EH (cell line): ENCODE results near the gene CGGBP1.

Experiments used
- DNase-seq: peaks from one replicate; pipeline ENCODE4 v3.0.0-alpha.2; 2015; ENCODE audit warnings: low read depth

The CGGBP1 gene, protein sequence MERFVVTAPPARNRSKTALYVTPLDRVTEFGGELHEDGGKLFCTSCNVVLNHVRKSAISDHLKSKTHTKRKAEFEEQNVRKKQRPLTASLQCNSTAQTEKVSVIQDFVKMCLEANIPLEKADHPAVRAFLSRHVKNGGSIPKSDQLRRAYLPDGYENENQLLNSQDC

DNA sequence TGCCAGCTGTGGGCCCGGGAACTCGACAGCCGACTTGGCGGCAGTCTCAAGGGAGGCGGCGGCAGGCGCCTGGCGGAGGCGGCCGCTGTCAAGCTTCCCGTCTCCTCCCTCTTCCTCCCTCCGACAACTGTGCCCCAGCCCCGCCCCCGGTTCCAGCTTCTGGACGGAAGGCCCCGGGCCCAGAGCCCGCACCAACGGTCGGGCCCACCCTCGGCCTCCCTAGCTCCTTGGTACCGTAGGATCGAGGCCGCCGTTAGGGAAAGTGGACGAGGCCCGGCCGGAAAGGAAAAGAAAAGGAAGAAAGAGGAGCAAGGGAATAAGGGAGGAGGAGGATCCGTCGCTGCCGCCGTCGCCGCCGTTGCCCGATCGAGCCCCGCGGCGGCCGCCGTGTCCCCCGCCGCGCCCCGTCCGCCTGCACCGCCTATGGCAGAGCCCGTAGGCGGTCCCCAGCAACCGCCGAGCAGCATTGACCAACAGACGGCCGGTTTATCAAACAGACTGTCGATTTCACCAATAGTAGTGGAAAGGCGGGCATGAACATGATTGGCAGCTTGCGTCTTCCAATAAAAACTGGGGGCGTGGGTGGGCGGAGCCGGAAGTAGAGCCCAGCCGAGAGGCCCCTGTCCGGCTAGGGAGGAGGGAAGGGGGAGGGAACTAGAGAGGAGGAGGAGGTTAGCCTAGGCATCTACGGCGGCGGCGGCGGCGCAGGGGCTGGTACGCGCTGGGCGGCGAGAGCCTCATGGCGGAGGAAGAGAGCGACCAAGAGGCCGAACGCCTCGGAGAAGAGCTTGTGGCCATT lies at the start of gene CGGBP1, which contains the start of gene ZNF654:
Gene CGGBP1 (minus strand): TSS at position 425 of the 799 bp plus-strand sequence. CDS start 3,029 bp downstream, outside the sequence.
Gene ZNF654 (plus strand): TSS at position 675 of the 799 bp plus-strand sequence. CDS start 65 bp downstream, at position 740.
- DNase-seq = peak; percentile 99

DNA sequence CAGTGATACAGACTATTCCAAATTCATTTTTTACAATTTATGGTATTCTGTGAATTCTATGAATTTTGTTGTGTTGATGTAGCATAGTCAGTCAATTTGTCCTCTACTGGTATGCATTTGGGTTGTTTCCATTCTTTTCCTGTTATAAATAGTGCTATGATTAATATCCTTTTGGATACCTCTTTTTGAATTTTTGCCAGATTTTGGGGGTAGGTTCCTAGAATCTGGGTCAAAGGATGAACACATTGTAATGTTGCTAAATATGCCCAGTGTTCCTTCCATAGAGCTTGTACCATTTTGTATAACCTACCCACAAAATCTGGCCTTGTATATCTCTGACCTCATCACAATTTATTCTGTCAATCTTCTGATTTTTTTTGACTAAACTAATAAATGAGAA lies 46.5 kb upstream of the CGGBP1 start:
- DNase-seq = peak; percentile 72

DNA sequence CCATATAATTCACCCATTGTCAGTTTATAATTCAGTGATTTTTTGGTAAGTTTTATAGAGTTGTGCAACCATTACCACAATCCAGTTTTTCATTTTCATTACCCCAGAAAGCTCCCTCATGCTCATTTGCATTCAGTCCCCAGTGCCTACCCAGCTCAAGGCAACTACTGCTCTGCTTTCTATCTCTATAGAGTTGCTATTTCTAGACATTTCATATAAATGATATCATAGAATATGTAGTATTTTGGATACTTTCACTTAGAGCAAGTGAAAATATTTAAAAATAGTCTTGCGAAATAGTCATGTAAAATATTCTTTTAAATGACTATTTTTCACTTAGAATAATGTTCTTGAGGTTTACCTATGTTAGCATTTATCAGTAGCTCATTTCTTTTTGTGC lies 42.3 kb upstream of the CGGBP1 start:
- no peak for DNase-seq

DNA sequence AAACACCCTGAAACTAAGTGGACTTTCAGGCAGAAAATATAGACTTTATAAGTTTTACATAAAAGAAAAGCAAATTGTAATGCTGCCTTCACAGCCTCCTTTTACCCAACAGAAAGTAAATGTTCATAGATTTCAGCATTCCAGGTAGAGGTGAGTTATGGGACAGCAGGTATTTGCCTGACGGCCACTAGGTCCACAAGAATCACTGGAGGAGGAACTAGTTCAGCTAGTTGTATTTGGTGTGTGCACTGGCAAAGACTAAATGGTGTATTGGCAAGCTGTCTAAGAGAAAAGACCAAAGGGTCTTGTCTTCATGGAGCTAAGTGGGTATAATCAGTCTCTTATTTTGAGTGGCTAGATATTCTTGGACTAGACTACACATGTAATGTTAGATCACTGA lies 34.5 kb upstream of the CGGBP1 start:
- no peak for DNase-seq

DNA sequence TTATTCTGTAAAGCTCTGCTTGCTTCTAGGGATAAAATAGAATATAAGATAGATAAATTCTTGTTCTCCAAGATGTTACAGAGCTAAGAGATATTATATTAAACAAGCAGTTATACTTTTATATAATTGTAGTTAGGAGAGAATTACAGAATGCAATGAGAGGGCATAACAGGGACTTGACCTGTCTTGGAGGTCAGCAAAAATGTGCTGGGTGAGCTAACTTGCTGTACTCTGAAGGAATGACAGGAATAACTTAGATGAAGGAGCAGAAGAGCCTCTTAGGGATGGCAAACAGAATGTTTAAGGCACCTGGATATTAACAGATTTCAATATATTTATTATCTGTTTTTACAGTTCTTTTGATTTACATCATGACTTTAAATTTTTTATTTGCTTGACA lies 33.5 kb upstream of the CGGBP1 start:
- DNase-seq = no peak

DNA sequence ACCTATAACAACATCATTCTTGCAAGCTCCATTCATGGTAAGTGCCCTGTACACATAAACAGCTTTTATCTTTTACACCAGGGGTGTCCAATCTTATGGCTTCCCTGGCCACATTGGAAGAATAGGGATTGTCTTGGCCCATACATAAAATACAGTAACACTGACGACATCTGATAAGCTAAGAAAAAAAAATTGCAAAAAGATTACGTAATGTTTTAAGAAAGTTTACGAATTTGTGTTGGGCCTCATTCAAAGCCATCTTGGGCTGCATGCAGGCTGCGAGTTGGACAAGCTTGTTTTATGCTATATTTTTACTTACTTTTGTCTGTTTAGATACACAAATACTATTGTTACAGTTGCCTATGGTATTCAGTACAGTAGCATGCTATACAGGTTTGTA lies 31.9 kb upstream of the CGGBP1 start:
- no peak for DNase-seq

DNA sequence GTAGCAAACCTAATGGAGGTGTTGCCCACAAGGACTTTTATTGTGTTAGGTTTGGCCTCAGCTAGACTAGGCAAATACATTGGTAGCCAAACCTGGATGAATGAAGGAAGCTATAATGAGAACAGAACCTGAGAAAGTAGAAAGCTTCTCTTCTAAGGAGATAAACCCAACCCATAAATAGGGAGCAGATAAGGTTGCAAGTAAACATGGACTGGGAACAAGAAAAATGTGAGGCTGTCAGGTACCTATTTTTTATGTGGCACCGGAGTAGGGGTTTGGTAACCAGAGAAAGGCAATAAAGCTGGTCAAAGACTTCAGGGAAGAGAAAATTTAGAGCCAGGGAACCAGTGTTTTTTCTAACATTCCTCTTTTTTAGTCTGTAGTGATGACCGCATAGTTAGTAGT lies 25.3 kb upstream of the CGGBP1 start:
- DNase-seq = no peak

DNA sequence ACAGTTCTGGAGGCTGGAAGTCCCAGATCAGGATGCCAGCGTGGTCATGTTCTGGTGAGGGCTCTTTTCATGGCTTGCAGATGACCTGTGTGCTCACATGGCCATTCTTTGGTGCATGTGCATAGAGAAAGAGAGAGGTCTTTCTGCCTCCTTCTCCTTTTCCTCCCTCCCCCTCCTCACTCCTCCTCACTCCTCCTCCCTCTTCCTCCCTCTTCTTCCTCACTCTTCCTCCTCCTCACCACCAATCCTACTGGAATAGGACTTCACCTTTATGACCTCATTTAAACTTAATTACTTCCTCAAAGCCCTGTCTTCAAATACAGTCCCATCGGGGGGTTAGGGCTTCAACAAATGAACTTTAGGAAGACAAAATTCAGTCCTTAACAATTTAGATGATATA lies 24.0 kb upstream of the CGGBP1 start:
- DNase-seq = no peak

DNA sequence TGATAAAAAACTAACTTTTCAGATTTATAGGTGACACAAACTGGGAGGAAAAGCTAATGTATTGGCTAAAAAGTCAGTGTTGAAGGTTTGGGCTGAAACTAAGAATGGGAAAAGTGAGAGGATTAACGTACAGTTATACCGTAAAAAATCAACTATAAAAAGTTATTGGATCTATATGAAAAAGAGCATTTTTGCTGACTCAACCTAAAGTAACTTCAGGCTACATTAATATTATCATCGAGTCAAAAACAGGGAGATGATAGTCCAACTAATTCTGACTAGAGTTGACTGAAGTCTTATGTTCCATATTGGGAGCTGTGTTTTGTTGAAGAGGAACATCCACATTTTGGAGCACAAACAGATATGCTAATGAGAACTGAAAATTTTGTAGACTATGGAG lies 20.1 kb upstream of the CGGBP1 start:
- no peak for DNase-seq

DNA sequence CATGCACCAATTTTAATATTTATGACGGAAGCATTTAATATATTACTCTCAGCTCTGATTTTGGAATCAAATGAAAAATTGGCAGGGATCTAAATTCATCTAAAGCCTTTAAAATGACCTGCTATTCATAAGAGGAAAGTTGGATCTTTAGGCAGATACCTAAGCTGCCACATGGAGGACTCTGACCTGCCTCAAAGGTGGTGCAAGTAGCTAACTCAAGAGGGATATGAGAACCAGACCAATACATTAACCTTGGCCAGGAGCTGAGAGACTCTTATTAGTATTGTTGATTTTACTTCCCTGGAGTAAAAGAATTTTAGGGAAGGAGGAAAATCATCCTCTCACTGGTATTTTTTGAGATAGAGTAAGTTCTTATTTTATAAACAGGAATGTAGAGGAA lies 17.9 kb upstream of the CGGBP1 start:
- no peak for DNase-seq

DNA sequence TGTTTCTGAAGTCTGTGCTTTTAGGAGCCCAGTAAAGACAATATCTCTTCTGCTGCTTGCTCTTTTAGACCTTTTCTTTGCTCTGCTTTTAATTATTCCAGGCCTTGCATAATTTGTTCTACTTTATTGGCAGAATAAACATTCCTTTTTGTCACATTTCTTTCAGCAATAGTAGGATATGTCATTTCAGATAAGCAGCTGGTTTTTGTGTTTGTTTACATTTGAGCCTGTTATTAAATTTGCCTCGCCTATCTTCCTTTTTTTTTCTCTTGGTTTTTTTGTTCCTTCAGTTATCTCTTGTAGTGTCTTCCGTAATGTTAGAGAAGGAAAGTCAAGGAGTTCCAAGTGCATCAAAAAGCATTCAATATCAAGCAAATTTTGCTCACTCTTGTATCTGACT lies 16.7 kb upstream of the CGGBP1 start:
- DNase-seq = no peak

DNA sequence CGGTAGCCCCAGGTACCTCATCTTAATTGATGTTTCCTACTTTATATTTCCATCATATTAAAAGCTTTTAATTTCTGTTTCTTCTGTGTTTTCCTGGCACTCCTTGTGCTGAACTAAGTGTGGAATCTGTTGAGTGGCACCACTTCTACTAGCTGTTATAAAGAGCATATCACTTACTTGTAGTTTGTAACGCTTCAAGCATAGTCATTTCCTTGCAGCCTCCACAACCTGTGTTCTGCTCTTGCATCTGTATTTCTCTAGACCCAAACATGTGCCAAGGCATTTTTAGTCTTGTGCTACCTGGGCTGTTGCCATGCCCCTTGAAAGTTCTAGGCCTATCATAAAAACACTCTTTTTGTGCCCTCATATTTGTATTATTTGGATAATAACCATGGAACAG lies 16.3 kb upstream of the CGGBP1 start:
- DNase-seq = no peak

DNA sequence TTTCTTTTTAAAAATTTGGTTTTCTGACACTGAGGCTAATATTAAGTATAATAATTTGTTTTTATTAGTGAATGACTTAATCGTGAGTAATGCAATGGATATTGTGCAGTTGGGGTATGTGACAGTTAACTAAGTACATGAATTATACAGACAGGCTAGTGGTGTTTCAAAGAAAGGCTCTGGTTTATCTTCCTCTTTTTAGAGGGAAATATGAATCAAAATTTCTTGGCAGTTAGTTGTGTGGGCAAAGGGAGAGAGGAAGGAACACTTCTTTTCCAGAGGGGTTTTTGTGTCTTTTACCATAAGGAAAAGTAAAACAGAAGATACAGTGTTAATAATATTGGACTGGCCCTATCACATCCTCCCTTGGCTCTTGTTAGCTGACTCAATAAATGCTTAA lies 2.9 kb upstream of the CGGBP1 start:
- peak; percentile 6 for DNase-seq

DNA sequence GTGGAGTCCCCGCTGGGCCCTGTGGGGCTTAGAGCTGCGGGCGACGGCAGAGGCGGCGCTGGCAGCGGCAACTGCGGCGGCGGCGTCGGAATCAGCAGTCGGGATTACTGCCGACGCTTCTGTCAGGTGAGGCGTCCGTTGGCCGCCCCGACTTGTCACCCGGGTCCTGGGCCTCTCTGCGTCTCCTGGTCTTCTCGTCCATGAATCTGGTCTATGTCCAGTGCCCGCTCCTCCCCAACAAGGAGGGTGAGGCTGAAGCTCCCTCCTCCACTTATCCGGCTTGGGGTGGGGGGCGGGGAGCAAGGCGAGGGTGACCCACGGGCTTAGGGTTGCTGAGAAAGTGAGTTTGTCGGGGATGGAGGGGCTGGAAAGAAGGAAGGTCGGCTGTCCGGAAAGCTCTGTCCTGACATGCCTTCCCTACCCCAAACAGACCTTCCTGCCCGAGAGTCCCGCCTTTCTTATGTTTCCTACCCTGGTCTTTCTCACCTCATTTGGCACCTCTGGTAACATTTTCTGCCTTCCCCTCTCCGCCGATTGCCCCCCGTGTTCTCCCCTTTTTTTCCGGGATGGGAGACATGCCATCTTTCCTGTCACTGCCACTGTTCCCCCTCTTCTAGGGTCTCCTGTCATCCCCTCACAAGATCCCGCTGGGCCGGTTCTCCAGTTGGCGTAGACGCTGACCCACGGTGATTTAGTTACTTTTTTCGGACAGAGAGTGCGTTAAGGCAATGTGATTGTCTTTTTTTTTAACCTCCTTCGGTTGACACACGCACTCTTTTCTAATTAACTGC lies 770 bp upstream of the CGGBP1 start:
- DNase-seq = no peak

DNA sequence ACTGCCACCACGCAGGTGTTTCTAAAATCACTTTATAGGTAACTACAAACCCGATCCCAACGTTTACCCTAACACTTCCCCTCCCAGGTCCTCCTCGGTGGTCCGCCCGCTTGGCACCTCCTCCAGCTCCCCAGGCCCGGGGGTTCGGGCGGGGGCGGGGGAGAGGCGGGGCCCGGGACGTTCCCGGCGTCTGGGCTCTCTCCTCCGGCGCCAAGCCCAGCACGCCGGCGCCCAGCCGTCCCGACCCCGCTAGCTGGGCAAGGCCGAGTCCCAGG lies 562 bp downstream of the CGGBP1 start:
- DNase-seq = no peak

DNA sequence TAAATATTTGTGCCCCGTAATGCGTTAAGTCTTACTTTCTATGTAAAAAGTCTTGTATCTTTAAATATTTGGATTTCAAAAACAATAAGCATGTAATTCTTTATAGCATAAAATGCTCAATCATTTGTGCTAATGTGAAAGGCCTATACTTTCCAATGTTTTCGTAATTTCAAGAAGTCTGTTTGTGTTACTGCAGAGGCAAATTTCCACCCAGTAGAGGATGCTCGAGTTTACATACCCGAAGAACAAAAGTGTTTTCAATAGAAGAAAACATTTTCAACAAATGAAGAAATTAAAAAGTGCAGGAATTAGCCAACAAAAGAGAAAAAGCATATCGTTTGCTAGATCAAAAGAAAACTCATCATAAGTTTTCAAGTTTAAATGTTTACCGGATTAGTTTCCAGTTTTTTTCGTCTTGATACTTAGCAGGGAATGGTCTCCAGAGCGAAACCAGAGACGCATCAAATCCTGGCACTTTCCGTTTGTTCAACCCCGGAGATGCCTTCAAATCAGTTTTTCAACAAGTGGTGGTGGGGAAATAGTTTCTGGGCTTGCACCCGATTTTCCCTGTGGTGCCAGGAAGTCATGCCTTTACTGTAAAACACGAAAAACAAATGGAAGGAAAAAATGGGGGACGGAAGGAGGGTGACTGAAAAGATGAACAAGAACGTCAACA lies 1.0 kb downstream of the CGGBP1 start:
- DNase-seq = peak; percentile 36

DNA sequence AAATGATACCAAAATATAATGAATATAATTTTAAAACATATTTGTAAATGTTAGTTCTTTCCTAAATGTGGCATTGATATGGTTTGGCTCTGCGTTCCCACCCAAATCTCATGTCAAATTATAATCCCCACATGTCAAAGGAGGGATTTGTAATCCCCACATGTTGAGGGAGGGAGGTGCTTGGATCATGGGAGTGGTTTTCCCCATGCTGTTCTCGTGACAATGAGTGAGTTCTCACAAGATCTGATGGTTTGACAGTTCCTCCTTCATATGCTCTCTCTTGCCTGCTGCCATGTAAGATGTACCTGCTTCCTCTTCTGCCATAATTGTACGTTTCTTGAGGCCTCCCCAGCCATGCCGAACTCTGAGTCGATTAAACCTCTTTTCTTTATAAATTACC lies 12.0 kb downstream of the CGGBP1 start:
- no peak for DNase-seq

DNA sequence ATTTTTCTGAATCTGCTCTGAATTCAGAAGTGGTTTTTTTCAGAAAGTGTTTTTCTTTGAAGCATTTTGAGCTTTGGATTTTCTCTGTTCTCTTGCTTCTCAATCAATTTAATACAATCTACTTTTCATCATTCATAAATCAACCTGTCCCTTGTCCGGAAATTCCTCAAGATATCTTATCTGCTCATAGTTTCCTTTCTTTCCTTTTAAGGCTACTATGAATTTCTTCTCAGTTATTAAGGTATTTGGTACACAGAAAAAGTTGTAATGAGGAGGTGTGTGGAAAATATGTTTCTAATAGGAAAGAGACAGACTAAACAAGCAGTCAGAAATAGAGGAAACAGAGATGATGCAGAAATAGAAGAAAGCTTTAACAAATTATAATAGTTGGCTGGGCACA lies 14.4 kb downstream of the CGGBP1 start:
- no peak for DNase-seq

DNA sequence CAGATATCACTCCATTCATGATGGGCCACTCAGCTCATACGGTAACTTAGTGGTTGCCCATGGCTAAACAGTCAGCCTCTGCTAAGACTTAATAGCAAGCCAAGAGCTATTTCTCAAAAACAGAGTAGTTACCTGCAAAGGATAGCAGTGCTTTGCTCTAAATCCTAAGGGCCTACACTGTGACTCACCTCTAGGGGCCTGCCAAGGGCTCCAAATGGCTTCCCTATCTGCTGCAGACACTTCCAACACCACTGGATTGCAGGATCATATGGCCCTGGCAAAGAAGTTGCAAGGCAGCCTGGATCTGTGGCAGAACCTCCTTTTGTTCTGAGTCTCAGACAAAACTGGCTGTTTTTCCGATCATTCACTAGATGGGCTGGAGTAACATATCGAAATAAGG lies 17.8 kb downstream of the CGGBP1 start:
- DNase-seq = no peak

DNA sequence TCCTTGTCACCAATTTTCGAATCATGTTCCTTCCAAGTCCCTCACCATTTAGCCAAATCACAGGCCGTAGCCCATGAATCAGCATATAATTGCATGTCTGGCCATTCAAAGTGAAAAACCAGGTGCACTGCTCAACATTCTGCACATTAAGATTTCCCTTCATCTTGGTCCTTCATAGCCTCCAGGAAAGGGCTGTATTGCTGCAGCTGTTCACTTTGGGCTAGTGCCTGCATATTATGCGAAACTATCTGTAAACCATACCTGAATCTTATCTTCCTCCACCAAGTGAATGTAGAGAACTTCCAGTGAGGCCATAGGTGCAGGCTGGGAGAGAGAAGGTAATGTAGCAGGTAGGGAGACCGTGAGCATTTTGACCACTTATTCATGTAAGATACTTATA lies 18.3 kb downstream of the CGGBP1 start:
- no peak for DNase-seq

DNA sequence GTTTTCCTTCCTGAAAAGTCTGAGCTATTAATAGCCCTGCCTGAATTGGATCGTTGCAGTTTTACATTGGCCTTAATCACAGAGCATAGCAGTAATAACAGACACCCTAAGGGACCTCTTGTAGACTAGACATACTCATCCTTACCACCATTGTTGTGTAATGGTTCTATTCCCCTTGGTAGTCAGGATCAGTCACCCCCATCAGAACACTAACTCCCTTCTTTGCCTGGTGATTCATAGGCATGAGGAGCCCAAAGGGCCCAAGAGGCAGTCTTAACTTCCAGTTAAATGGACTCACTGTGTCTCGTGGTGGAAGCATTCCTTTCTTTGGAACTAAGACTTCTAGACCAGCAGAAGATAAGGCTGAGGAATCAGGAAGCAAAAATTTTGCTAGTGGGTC lies 20.2 kb downstream of the CGGBP1 start:
- DNase-seq = peak; percentile 76

DNA sequence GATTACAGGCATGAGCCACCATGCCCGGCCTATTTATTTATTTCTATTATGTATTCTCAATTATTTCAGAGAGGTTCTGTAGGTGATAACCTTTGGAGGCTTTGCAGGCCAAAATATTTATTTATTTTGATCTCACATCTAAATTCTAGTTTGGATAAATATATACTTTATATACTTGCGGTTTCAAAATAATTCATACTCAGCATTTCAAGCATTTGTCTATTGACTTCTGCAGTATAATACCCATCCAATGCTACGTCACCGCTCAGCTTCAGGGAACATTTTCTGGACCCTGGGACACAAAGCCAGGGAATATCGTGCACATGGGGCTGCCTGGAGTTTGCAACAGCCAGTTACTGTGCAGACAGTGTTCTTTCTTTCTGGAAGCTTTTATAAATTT lies 22.6 kb downstream of the CGGBP1 start:
- no peak for DNase-seq
